Anterior cingulate cortex (tissue), 58 donors: ENCODE measurements around the gene TTC23.
A peak's percentile ranks its signal among the peaks of the same experiment; 100 is the strongest.

Experiments
- DNase-seq, 58 donors: peaks; one replicate each; lab custom pipeline; 2025; lab: John Stamatoyannopoulos, UW

TTC23 gene, protein sequence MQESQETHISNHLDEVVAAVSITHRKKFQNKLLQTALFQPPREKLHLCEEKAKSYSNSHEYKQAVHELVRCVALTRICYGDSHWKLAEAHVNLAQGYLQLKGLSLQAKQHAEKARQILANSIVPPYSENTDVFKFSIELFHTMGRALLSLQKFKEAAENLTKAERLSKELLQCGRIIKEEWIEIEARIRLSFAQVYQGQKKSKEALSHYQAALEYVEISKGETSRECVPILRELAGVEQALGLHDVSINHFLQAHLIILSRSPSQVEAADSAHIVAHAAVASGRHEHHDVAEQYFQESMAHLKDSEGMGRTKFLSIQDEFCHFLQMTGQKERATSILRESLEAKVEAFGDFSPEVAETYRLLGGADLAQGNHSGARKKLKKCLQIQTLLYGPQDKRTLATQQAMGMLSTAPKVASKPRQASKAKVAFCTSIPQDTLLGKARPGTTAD

DNA sequence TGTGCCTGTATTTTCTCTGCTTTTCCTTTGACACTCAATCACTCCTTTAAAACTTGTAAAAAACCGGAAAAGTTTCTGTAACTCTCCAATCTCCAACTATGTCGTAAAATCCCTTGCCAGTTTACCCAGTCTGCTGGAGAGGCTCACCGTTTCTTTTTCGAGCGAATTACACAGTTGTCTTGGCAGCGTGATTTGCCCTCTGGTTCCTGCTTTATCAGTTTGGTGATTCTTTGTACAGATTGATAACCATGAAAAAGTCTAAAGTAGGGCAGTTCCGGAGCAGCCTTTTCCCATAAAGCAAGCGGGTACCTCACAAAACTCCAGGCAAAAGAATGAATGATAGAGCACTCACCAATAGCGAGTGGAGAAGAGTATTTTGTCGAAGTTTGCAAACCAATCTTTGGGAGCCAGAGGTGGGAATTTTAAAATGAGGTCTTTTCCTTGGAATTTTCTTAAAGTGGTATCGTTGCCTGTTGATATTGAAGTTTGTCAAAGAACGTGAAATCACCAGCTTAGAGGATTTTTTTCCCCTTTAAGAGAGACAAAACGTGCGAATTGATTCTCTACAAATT lies at the start of gene TTC23:
Gene TTC23, minus strand, starts transcription at position 312 of the 572 bp plus-strand sequence. CDS start 20,869 bp downstream, outside the sequence.
- peak in 21 of 58 donors; percentile 4 to 64 (median 13) for DNase-seq

DNA sequence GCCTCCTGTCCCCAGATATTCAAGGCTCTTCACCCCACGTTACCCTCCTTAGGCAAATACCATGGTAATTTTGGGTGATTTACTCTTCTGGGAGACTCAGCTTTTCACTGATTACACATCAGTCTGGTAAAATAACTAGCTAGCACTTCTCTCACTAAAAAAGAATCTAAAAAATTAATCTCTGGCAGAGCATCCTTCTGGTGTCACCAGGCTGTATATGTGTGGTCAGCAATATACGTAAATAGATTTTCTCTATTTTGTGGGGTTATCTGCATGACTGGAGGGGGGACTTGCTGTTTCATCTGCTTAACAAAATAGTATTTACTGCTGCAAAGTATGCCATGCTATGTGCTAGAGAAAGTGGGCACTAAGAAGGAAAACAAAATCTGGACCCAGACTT lies 47.0 kb upstream of the TTC23 start:
- no peak for DNase-seq

DNA sequence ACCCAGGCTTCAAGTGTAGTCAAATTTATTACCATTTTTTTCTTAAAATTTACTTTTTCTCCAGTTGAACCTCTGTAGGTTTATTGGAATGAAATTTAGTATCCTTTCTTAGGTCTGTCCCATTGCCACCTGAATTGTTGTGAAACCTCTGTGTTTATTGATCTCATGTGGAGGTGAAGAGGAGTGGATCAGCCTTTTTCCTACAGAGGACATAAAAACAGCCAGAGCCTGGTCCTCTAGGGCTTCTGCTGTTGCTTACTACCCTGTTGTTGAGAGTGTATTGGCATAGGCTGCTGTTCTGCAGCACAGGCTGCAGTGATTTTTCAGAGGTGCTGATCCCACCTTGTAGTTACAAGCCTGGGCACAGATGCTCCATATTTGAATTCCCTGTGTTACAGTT lies 46.5 kb upstream of the TTC23 start:
- DNase-seq: no peak

DNA sequence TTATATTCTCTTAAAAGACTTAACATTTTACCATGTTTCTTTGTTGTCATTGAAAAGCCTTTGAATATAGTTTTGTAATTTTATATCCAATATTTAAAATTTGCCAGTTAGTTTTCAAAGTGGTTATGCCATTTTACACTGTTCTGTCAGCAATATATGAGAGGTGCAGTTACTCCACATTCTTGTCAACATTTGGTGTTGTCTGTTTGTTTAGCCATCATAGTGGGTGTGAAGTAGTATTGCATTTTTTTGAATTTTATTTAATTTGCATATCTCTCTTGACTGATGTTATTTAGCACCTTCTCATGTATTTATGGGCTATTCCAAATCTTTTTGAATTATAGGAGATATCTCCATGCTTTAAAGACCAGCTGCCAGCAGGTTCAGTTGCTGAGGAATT lies 42.3 kb upstream of the TTC23 start:
- no peak for DNase-seq

DNA sequence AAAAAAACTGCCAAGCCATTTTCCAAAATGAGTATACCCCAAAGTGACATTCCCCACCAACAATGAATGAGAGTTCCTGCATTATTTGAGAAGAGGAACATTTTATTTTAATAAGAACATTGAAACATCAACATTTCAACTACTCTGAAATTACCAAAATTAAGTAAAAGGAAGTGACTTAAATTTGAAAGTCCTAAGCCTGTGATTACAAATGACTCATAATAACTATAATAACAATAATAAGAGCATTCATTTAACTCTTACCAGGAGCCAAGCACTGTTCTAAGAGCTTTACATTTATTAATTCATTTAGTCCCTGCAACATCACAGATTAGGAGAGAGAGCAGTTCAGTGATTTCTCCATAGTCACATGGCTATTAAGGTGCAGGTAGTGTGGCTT lies 34.3 kb upstream of the TTC23 start:
- DNase-seq: no peak

DNA sequence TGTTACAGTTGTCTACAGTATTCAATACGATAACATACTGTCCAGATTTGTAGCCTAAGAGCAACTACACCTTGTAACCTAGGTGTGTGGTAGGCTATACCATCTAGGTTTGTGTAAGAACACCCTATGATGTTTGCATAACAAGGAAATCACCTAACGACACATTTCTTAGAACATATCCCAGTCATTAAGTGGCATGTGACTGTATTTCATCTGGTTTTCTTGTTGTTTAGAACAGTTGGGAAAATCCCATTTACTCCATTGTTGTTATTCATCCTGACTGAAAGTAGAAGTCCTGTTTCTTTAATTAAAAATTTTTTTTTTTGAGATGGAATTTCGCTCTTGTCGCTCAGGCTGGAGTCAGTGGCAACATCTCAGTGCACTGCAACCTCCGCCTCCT lies 33.2 kb upstream of the TTC23 start:
- DNase-seq: no peak

DNA sequence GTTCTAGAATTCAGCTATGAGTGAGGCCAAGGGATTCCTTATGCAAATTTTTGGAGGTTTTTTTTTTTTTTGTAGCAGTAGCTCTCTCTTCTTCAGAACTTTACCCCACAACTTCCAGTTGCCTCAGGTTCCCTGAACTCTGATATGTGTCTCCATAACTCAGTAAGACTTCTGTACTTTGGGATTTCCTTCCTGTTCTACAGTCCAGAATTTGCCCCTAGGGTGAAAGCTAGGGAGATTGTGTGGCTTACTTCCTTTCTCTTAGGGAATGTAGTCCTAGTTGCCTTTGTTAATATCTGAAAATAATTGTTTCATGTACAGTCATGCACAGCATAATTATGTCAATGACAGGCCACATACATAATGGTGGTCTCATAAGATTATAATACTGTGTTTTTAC lies 32.7 kb upstream of the TTC23 start:
- no peak for DNase-seq

DNA sequence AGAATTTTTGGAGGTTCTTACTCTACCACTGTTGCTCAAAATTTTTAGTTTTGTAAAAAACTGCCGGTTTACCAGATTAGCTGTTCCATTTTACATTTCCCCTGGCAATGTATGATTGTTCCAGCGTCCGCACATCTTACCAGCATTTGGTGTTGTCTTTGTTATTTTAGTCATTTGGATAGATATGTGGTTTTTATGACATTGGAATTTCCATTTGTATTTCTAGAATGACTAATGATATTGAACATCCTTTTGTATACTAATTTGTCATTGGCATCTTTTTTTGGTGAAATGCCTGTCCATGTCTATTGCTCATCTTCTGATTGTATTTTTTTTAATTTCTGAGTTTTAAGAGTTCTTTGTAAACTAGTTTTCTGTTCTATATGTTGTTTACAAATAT lies 30.4 kb upstream of the TTC23 start:
- no peak for DNase-seq

DNA sequence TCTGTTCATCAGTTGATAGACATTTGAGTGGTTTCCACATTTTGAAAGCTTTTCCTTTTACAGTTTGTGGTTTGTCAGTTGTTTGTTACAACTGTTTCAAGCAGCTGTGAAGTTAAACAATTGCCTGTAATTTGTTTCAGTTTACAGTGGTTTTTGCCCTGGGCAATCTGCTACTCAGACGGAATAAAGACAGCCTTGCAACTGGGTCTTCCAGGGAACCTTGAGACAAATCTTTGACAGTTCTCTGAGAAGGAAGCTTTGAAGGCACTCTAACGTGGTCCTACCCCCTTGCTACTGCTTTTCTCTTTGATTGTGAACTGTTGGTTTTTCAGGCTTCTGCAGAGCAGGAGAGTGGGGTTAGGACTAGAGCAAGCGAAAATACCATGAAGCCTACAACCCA lies 29.9 kb upstream of the TTC23 start:
- DNase-seq: no peak

DNA sequence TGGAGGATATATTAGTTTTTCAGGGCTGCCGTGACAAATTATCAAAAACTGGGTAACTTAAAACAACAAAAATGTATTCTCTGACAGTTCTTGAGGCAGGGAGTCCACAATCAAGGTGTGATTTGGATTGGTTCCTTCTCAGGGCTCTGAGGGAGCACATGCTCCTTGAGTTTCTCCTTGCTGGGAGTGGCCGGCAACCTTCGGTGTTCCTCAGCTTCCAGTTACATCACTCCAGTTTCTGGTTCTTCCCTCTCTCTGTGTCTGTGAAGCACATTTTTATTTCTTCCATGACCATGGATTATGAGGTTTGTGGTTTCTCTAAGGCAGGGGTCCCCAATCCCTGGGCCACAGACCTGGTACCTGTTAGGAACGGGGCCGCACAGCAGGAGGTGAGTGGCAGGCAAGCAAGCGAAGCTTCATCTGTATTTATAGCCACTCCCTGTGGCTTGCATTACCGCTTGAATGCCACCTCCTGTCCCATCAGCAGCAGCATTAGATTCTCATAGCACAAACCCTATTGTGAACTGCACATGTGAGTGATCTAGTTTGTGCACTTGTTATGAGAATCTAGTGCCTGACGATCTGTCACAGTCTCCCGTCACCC lies 26.2 kb upstream of the TTC23 start:
- DNase-seq: no peak

DNA sequence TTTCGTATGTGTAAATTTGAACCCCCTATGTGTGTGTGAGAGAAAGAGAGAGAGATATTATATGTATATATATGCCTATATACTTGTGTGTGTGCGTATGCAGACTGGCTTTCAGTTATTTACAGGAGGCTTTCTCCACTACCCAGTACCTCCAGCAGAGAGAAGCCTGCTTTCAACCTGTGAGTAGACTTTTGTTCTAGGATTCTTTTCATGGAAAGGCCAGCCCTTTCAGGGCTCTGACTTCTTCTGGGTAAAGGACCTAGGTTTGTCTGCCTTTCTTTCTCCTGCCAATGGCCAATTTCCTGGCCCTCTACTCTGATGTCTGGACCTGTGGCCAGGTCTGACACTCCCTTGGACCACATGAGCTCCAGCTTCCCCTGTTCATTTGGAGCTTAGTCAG lies 25.7 kb upstream of the TTC23 start:
- DNase-seq: no peak

DNA sequence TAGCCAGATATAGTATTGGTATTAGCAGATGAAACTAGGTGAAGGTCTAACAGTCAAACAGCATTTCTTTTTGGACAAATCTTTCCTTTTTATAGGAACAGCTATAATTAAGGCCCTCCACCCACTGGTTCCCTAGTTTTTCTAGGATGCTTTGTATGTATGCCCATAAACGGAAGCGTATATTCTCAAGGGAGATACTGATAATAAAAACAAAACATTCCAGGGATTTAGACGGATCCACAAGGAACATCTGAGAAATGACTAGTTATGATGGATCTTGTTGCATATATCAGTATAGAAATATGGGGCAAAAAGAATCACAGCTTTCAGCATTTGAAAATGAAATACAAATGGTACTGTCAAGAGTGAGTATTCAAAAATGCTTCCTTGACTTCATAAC lies 24.4 kb upstream of the TTC23 start:
- DNase-seq: no peak

DNA sequence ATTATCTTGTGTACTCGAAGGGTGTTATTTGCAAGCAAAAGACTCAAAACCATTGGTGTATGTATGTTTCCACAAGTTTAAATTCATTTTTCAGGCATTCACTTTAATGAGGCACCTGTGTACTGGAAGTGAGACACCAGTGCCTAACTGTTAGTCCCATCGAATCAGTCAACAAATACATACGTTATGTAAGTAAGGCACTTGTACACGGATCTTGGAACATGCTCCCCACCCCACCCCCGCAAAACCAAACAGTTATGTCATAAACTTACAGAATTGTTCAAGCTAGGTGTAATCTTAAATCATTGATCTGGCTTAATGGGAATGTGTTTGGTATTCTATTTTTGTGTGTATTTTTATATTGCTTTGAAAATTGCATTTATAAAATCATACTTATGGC lies 19.1 kb upstream of the TTC23 start:
- DNase-seq: no peak

DNA sequence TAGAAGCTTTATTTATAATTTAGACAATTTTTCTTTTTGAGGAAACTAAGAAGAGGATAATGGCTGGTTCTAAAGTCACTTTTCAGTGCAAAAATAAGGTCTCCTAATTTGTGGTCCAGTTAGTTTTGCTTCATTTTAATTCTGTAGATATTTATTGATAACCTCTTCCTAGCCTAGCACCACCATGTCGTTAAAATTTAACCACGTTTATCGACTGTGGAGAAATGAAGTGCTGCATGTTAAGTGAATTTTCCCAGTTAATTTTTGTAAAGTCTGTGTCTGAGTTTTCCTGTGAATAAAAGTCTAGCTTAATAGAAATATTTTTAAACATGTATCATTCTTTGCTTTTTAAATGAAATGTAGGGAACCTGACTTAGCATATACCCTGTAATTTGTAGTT lies 18.6 kb upstream of the TTC23 start:
- no peak for DNase-seq

DNA sequence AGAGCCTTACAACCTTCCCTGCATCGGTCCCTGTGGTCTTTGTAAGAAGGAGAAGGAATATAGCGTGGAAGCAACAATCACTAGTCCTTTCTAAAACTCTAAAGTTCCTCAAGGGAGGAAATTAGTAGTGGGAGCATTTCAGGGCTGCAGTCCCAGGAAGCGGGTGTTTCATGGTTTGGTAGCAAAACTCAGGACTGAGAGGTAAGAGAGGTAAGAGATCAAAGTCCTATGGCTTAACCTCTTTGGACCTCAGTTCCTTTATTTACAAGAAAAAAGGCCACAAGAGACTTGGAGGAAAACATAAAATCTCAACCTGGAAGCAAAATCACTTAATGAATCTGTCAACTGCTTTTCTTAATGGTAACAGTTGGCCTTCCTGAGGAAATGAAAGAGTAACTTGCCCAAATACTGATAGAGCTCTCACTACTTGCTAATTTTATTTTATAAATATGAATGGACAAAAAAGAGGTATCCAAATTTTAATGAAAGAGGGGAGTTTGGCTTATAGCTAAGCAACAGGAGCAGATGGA lies 16.2 kb upstream of the TTC23 start:
- DNase-seq: no peak

DNA sequence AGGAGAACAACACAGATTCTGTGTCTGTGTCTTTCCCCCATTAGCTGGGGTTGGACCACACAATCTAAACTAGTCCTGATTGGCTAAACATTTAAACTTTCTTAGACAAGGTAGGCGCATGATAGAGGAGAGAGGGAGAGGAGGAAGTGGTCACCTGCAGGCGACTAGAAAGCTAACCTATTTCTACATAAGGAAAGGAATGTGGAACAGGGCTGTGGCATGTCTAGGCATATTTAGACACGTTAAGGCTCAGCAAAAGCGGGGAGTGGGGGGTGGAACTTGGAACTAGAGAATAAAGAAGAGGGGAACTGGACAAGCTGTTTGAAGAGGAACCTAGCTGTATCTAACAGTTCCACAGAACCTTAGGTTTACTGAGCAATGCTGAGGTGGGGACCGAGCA lies 14.7 kb upstream of the TTC23 start:
- no peak for DNase-seq

DNA sequence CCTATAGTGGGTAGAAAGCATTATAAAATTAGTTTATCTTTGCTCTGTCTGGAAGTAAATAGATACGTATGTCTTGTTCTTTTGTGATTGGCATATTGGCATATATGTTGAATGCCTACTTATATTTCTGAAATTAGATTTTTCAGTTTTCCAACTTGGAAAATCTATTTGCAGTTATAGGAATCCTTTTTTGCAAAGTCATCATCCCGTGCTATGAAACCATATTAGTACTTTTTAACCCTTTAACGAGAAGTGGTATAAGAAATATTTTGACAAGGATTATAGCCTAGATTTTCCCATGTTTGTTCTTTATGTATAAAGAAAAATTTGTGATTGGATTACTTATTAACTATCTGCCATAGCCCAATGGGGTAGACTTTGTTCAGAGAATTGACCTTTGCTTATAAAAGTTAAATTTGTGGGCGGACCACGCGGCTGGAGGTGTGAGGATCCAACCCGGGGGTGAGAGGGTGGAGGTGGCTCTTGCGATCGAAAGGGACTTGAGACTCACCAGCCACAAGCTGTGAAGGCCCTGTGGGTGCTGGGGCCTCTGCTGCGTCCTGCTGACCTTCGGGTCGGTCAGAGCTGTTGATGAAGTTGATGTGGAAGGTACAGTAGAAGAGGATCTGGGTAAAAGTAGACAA lies 7.8 kb upstream of the TTC23 start:
- DNase-seq: no peak

DNA sequence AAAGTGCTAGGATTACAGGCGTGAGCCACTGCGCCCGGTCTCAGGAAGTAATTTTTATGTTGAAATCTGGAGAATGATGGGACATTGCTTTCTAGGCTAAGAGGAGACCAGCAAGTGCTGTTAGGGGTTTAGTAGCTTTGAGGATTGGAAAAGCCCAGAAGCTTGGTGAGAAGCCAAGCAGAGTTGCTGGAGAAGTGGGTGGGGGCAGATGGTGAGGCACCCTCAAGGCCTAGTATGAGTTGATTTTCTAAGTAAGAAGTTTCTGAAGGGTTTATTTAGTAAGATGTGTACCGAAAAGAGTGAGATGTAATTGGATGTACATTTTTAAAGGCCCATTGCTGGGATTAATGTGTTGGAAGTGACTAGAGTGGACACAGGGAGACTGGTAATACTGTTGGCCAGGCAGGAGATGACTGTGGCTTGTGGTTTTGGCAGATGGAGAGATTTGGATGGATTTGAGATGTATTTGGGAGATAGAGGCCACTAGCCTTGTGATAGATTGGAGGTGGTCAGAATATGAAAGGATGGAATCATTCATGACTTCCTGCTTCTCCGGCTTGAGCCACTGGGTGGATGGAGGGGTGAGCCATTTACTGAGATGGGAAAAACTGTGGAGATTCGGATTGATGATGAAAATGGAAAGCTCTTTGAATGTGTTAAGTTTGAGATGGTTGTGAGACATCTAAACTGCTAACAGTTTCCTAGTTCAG lies 4.2 kb upstream of the TTC23 start:
- no peak for DNase-seq

DNA sequence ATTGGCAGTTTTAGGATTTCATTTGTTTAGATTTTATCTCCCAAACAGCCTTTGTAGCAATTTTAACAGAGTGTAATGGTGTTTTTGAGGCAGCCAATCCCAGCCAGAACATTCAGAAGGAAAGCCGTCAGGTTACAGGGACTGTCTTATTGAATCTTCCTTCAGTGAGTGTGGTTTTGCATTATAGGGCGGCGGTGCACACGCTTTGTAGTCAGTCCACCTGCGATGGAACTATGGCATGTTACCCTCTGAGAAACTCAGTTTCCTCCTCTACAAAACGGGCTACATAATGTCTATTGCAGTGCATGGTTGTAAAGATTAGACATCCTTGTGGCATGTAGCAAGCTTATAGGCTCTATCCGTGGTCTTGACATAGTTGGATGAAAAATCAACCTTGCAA lies 2.9 kb upstream of the TTC23 start:
- no peak for DNase-seq
